Measurements from ENCODE around the gene NGRN. TPM values are rescaled to one million over a fixed set of nuclear protein-coding genes. Genes with fewer than 3 reads are reported as not detected.

NGRN gene
- total RNA-seq, 1 experiment from 2014 or later = 101 TPM

DNA sequence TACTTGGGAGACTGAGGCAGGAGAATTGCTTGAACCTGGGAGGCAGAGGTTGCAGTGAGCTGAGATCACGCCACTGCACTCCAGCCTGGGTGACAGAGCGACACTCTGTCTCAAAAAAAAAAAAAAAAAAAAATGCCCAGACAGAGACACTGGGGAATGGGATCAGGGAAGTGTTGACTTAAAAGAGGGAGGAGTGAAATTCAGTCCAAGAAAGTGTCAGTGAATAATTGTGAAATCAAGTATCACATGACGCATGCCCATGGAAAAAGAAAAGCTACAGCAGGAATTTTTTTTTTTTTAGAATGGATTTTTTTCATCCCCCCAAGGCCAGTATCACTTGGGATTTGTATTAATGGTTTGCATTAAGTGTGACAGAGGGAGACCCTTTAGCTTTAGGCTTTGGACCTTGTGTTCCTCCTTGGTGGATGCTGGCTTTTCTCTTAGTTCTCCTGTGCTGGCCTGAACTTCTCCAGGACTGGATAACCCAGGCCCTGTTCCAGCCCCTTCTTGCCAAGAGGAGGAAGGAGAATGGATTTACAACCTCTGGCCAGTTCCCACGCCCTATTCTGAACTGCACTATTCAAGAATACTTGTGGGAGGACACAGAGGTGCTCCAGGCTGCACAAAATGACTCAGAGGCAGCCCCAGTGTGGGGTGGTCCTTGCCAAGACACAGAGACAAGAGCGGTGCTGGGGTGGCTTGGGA lies 50.0 kb downstream of the NGRN start:
- intact Hi-C loops (cut with micrococcal nuclease; ENCODE audit: unreplicated experiment) = no loop called here
- no peak overlapping the region for H3K4me3 Mint-ChIP-seq (ENCODE audit: unreplicated experiment)
- H3K27me3 Mint-ChIP-seq (ENCODE audit: insufficient read depth, unreplicated experiment) = peaks cover 12% of the 10 kb centered on the region
- no peak overlapping the region for H3K4me3 ChIP-seq (ENCODE audit: low read depth, low read length)
- TF ChIP-seq CTCF (IDR thresholded peaks at IDR 0.05; ENCODE audit: insufficient read depth in 1 of 2, low read depth in 1 of 2, low read length in 1 of 2, severe bottlenecking in 1 of 2, unreplicated experiment in 1 of 2) = no peak
- no TSS peak for BruUV-seq (replicated peaks)
- H3K9me3 ChIP-seq = no peaks in the 10 kb centered on the region
- no peaks in the 10 kb centered on the region for H3K27me3 ChIP-seq (replicated peaks; ENCODE audit: control insufficient read depth, insufficient read depth, low read length)
- ChIA-PET POLR2A (interaction anchor here (0.7 kb wide), 1 partner anchor 14 kb away, joined by 10 read pairs; no protein-coding TSS in a partner anchor), CTCF (interaction anchor here (0.7 to 1.2 kb wide), 4 partner anchors 14 to 168 kb away, joined by 5 to 10 read pairs (median 8); no protein-coding TSS in a partner anchor)
- no peak overlapping the region for H3K27ac Mint-ChIP-seq (ENCODE audit: unreplicated experiment)
- H3K9me3 Mint-ChIP-seq (ENCODE audit: unreplicated experiment) = no peaks in the 10 kb centered on the region
- DNase-seq = peak in 1 of 2 experiments; percentile 29
- H3K36me3 Mint-ChIP-seq (ENCODE audit: insufficient read depth, unreplicated experiment) = no peaks in the 10 kb centered on the region
- peaks cover 17% of the 10 kb centered on the region for H3K4me1 Mint-ChIP-seq (ENCODE audit: low read depth, unreplicated experiment)
- H3K36me3 ChIP-seq (ENCODE audit: control insufficient read depth, insufficient read depth, low read length) = no peaks in the 10 kb centered on the region
- peaks cover 7% of the 10 kb centered on the region for H3K4me1 ChIP-seq

DNA sequence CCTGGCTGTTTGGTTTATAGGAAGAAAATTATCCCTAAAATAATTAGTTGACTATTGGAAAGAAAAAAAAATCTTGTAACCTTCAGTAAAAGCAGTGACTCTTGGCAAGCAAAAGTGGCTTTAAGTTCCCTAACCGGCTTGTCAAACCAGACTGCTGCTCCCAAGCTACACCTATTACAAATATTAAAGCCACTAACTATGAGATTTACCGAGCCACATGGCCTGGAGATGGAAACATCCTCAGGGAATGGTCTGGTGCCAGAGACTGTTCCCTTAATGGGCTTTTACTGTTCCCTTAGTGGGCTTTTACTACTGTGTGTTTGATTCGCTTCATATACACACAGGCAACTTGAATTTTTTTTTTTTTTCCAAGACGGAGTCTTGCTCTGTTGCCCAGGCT lies 50.7 kb downstream of the NGRN start:
- POLR2A ChIA-PET = no interaction called here
- BruUV-seq (replicated peaks) = no TSS peak
- no peak for TF ChIP-seq CTCF (IDR thresholded peaks at IDR 0.05; ENCODE audit: insufficient read depth in 1 of 2, low read depth in 1 of 2, low read length in 1 of 2, severe bottlenecking in 1 of 2, unreplicated experiment in 1 of 2)
- H3K27me3 Mint-ChIP-seq (ENCODE audit: insufficient read depth, unreplicated experiment) = peaks cover 12% of the 10 kb centered on the region
- H3K27ac Mint-ChIP-seq (ENCODE audit: unreplicated experiment) = no peak overlapping the region
- no peaks in the 10 kb centered on the region for H3K36me3 ChIP-seq (ENCODE audit: control insufficient read depth, insufficient read depth, low read length)
- no peaks in the 10 kb centered on the region for H3K36me3 Mint-ChIP-seq (ENCODE audit: insufficient read depth, unreplicated experiment)
- H3K4me3 ChIP-seq (ENCODE audit: low read depth, low read length) = no peak overlapping the region
- peaks cover 20% of the 10 kb centered on the region for H3K4me1 Mint-ChIP-seq (ENCODE audit: low read depth, unreplicated experiment)
- H3K27me3 ChIP-seq (replicated peaks; ENCODE audit: control insufficient read depth, insufficient read depth, low read length) = no peaks in the 10 kb centered on the region
- intact Hi-C loops (cut with micrococcal nuclease; ENCODE audit: unreplicated experiment) = no loop called here
- H3K9me3 ChIP-seq = no peaks in the 10 kb centered on the region
- H3K9me3 Mint-ChIP-seq (ENCODE audit: unreplicated experiment) = no peaks in the 10 kb centered on the region
- no peak for DNase-seq
- H3K4me1 ChIP-seq = peaks cover 12% of the 10 kb centered on the region
- no peak overlapping the region for H3K4me3 Mint-ChIP-seq (ENCODE audit: unreplicated experiment)
- CTCF ChIA-PET = no interaction called here

DNA sequence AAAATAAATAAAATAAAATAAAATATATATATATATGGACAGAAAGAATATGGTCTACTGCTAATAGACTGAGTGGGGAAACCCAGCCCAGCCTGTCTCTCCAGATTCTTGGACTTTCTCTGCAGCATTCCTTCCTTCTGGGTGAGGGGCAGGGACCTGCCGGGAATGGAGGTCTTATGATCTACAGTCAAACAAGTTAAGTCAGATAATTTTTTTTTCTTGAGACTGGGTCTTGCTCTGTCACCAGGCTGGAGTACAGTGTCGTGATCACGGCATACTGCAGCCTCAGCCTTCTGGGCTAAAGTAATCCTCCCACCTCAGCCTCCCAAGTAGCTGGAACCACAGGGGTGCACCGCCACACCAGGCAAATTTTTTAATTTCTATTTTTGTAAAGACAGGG lies 53.1 kb downstream of the NGRN start:
- ChIA-PET POLR2A (interaction anchor here (0.7 kb wide), 1 partner anchor 16 kb away, joined by 4 read pairs; no protein-coding TSS in a partner anchor), CTCF (interaction anchor here (2.6 kb wide), 1 partner anchor 25 kb away, joined by 16 read pairs; no protein-coding TSS in a partner anchor)
- Mint-ChIP-seq H3K27ac (ENCODE audit: unreplicated experiment) (no peak overlapping the region), H3K9me3 (ENCODE audit: unreplicated experiment) (no peaks in the 10 kb centered on the region), H3K36me3 (ENCODE audit: insufficient read depth, unreplicated experiment) (no peaks in the 10 kb centered on the region), H3K27me3 (ENCODE audit: insufficient read depth, unreplicated experiment) (peaks cover under 1% of the 10 kb centered on the region), H3K4me1 (ENCODE audit: low read depth, unreplicated experiment) (peaks cover 20% of the 10 kb centered on the region), H3K4me3 (ENCODE audit: unreplicated experiment) (no peak overlapping the region)
- TF ChIP-seq CTCF (IDR thresholded peaks at IDR 0.05; ENCODE audit: insufficient read depth in 1 of 2, low read depth in 1 of 2, low read length in 1 of 2, severe bottlenecking in 1 of 2, unreplicated experiment in 1 of 2) = no peak
- intact Hi-C loops (cut with micrococcal nuclease; ENCODE audit: unreplicated experiment) = no loop called here
- Histone ChIP-seq H3K36me3 (ENCODE audit: control insufficient read depth, insufficient read depth, low read length) (no peaks in the 10 kb centered on the region), H3K4me3 (ENCODE audit: low read depth, low read length) (no peak overlapping the region), H3K9me3 (no peaks in the 10 kb centered on the region), H3K4me1 (peaks cover 17% of the 10 kb centered on the region), H3K27me3 (replicated peaks; ENCODE audit: control insufficient read depth, insufficient read depth, low read length) (no peaks in the 10 kb centered on the region)
- no TSS peak for BruUV-seq (replicated peaks)
- peak in 1 of 2 experiments; percentile 61 for DNase-seq

Data from Caco-2 (cell line).